Esophagus squamous epithelium (tissue), 4 donors: ENCODE results near the gene KLHL20.

Experiments
- CTCF ChIP-seq, 6 experiments: fragments of 450-650 bp in 4 of 6; fragments of 200-600 bp in 2 of 6; sonication (generic) in 2 of 6; IDR thresholded peaks; one replicate each; pipeline ENCODE4 v1.5.1; 2016 to 2019; ENCODE audit warnings: antibody characterized with exemption in 6 of 6, mild to moderate bottlenecking in 4 of 6, moderate library complexity in 4 of 6
- POLR2A ChIP-seq, 4 donors: fragments of 450-650 bp; IDR thresholded peaks; one replicate each; pipeline ENCODE4 v1.6.1; 2017; ENCODE audit warnings: antibody characterized with exemption in 4 of 4, mild to moderate bottlenecking in 4 of 4, moderate library complexity in 3 of 4

GRCh38 chr1:173775578-173776226 is 60.9 kb downstream of the KLHL20 start:
- no peak for TF ChIP-seq CTCF (IDR thresholded peaks at IDR 0.05)
- no peak for TF ChIP-seq POLR2A (IDR thresholded peaks at IDR 0.05)
